BLaER1 treated with 17β-estradiol and CSF1 and Interleukin-3, amounts not matched to agents 10 nM and 100 nM (cell line): ENCODE measurements around the gene FUT8.

ENCODE experiments used
- H3K27ac ChIP-seq, 11 experiments: shearing (Covaris generic); formaldehyde crosslinking; 2 replicates each; pipeline ENCODE4 v1.8.1; 2022
- H3K27me3 ChIP-seq, 11 experiments: shearing (Covaris generic); formaldehyde crosslinking; 2 replicates each; pipeline ENCODE4 v1.8.1; 2022
- H3K36me3 ChIP-seq, 11 experiments: shearing (Covaris generic); formaldehyde crosslinking; 2 replicates each; pipeline ENCODE4 v1.8.1; 2022
- H3K4me1 ChIP-seq, 10 experiments: shearing (Covaris generic); formaldehyde crosslinking; 2 replicates each; pipeline ENCODE4 v1.8.1; 2022
- H3K4me2 ChIP-seq, 11 experiments: shearing (Covaris generic); formaldehyde crosslinking; 2 replicates each; pipeline ENCODE4 v1.8.1; 2022
- H3K4me3 ChIP-seq, 10 experiments: shearing (Covaris generic); formaldehyde crosslinking; 2 replicates each; pipeline ENCODE4 v1.8.1; 2022
- H3K9ac ChIP-seq, 11 experiments: shearing (Covaris generic); formaldehyde crosslinking; 2 replicates each; pipeline ENCODE4 v1.8.1; 2022
- H3K9me3 ChIP-seq, 11 experiments: shearing (Covaris generic); formaldehyde crosslinking; replicated peaks in 1 of 11; 2 replicates each; pipeline ENCODE4 v1.8.1; 2022
- H4K20me1 ChIP-seq, 11 experiments: shearing (Covaris generic); formaldehyde crosslinking; 2 replicates each; pipeline ENCODE4 v1.8.1; 2022
- Cebpa-rat ChIP-seq, 11 experiments: shearing (Covaris generic); IDR thresholded peaks; 2 replicates each; pipeline ENCODE4 v1.8.1; 2022

The FUT8 gene

GRCh38 chr14:65729566-65729965 is 317.0 kb downstream of the FUT8 start:
- Histone ChIP-seq H3K27ac (no peak overlapping the region), H3K4me2 (no peak overlapping the region), H4K20me1 (no peaks in the 10 kb centered on the region), H3K9ac (no peak overlapping the region), H3K36me3 (peaks cover 20 to 70% (median 39%) of the 10 kb centered on the region in 11 experiments), H3K9me3 (peaks cover 12 to 29% (median 19%) of the 10 kb centered on the region in 11 experiments; a peak in 20 of 22 replicates), H3K4me3 (no peak overlapping the region), H3K4me1 (no peaks in the 10 kb centered on the region), H3K27me3 (no peaks in the 10 kb centered on the region)
- TF ChIP-seq Cebpa-rat (IDR thresholded peaks at IDR 0.05) = no peak

GRCh38 chr14:65731933-65732506 is 319.5 kb downstream of the FUT8 start:
- Histone ChIP-seq H3K4me3 (no peak overlapping the region), H3K4me2 (no peak overlapping the region), H3K4me1 (no peaks in the 10 kb centered on the region), H3K27me3 (no peaks in the 10 kb centered on the region), H3K9me3 (peaks cover 5 to 13% (median 6%) of the 10 kb centered on the region in 11 experiments; a peak in 20 of 22 replicates), H3K27ac (no peak overlapping the region), H4K20me1 (no peaks in the 10 kb centered on the region), H3K9ac (no peak overlapping the region), H3K36me3 (peaks cover 8 to 59% (median 22%) of the 10 kb centered on the region in 11 experiments; a peak in 21 of 22 replicates)
- TF ChIP-seq Cebpa-rat (IDR thresholded peaks at IDR 0.05) = no peak

GRCh38 chr14:65738339-65738738 is 325.8 kb downstream of the FUT8 start:
- no peaks in the 10 kb centered on the region for H3K9me3 ChIP-seq
- peaks cover 10 to 45% (median 15%) of the 10 kb centered on the region in 11 experiments; a peak in 18 of 22 replicates for H3K36me3 ChIP-seq
- H3K9ac ChIP-seq = no peak overlapping the region
- H3K4me1 ChIP-seq = no peaks in the 10 kb centered on the region
- no peak overlapping the region for H3K27ac ChIP-seq
- no peaks in the 10 kb centered on the region for H4K20me1 ChIP-seq
- no peaks in the 10 kb centered on the region for H3K27me3 ChIP-seq
- H3K4me3 ChIP-seq = no peak overlapping the region
- TF ChIP-seq Cebpa-rat (IDR thresholded peaks at IDR 0.05) = no peak
- H3K4me2 ChIP-seq = no peak overlapping the region

- no peak overlapping the region for H3K27ac ChIP-seq
- no peak for TF ChIP-seq Cebpa-rat (IDR thresholded peaks at IDR 0.05)
These were observed 333.1 kb downstream of the FUT8 start for GRCh38 chr14:65745396-65746190.

GRCh38 chr14:65748796-65749195 is 336.3 kb downstream of the FUT8 start:
- Histone ChIP-seq H3K4me2 (no peak overlapping the region), H3K36me3 (peaks cover 0 to 3% (median 0%) of the 10 kb centered on the region in 11 experiments; a peak in 1 of 22 replicates), H3K4me3 (no peak overlapping the region), H4K20me1 (no peaks in the 10 kb centered on the region), H3K4me1 (no peaks in the 10 kb centered on the region), H3K27ac (no peak overlapping the region), H3K9me3 (no peaks in the 10 kb centered on the region; a peak in 1 of 22 replicates), H3K9ac (no peak overlapping the region), H3K27me3 (no peaks in the 10 kb centered on the region)
- no peak for TF ChIP-seq Cebpa-rat (IDR thresholded peaks at IDR 0.05)

More at GRCh38 chr14:65745396-65746190, 333.1 kb downstream of the FUT8 start:
- peaks cover 8 to 19% (median 14%) of the 10 kb centered on the region in 11 experiments; a peak in 18 of 22 replicates for H3K36me3 ChIP-seq
- H4K20me1 ChIP-seq = no peaks in the 10 kb centered on the region
- no peak overlapping the region for H3K4me3 ChIP-seq
- H3K4me1 ChIP-seq = no peaks in the 10 kb centered on the region
- H3K9ac ChIP-seq = no peak overlapping the region
- no peaks in the 10 kb centered on the region for H3K27me3 ChIP-seq
- H3K9me3 ChIP-seq = no peaks in the 10 kb centered on the region; a peak in 1 of 22 replicates
- H3K4me2 ChIP-seq = no peak overlapping the region

- Histone ChIP-seq H3K4me3 (no peak overlapping the region), H3K4me2 (no peak overlapping the region), H3K9me3 (no peaks in the 10 kb centered on the region; a peak in 1 of 22 replicates), H3K27me3 (no peaks in the 10 kb centered on the region), H3K27ac (no peak overlapping the region), H4K20me1 (no peaks in the 10 kb centered on the region), H3K4me1 (no peaks in the 10 kb centered on the region), H3K9ac (no peak overlapping the region), H3K36me3 (no peaks in the 10 kb centered on the region)
- no peak for TF ChIP-seq Cebpa-rat (IDR thresholded peaks at IDR 0.05)
These were observed 336.8 kb downstream of the FUT8 start for GRCh38 chr14:65749287-65749686.

GRCh38 chr14:65750906-65751305 is 338.4 kb downstream of the FUT8 start:
- Histone ChIP-seq H3K9ac (no peak overlapping the region), H3K4me3 (no peak overlapping the region), H3K27ac (no peak overlapping the region), H4K20me1 (no peaks in the 10 kb centered on the region), H3K4me2 (no peak overlapping the region), H3K4me1 (no peaks in the 10 kb centered on the region), H3K9me3 (no peaks in the 10 kb centered on the region; a peak in 1 of 22 replicates), H3K36me3 (no peaks in the 10 kb centered on the region), H3K27me3 (no peaks in the 10 kb centered on the region)
- TF ChIP-seq Cebpa-rat (IDR thresholded peaks at IDR 0.05) = no peak

GRCh38 chr14:65751510-65751909 is 339.0 kb downstream of the FUT8 start:
- no peak overlapping the region for H3K4me2 ChIP-seq

GRCh38 chr14:65753061-65753460 is 340.5 kb downstream of the FUT8 start:
- Histone ChIP-seq H3K9ac (no peak overlapping the region), H3K4me2 (no peak overlapping the region), H3K27me3 (no peaks in the 10 kb centered on the region), H3K4me3 (no peak overlapping the region), H3K9me3 (no peaks in the 10 kb centered on the region), H3K36me3 (no peaks in the 10 kb centered on the region), H3K27ac (no peak overlapping the region), H3K4me1 (no peaks in the 10 kb centered on the region), H4K20me1 (no peaks in the 10 kb centered on the region)
- no peak for TF ChIP-seq Cebpa-rat (IDR thresholded peaks at IDR 0.05)

More at GRCh38 chr14:65751510-65751909, 339.0 kb downstream of the FUT8 start:
- Histone ChIP-seq H3K9me3 (no peaks in the 10 kb centered on the region; a peak in 1 of 22 replicates), H4K20me1 (no peaks in the 10 kb centered on the region), H3K27me3 (no peaks in the 10 kb centered on the region), H3K36me3 (no peaks in the 10 kb centered on the region), H3K9ac (no peak overlapping the region), H3K4me1 (no peaks in the 10 kb centered on the region), H3K4me3 (no peak overlapping the region), H3K27ac (no peak overlapping the region)
- no peak for TF ChIP-seq Cebpa-rat (IDR thresholded peaks at IDR 0.05)
